ENCODE measurements around the gene RPP25. TPM values are rescaled to one million over a fixed set of nuclear protein-coding genes. Genes with fewer than 3 reads are reported as not detected.

RPP25 gene
- total and polyA plus RNA-seq, 2 of the 13 experiments (the other 11 are each of a cell fraction or from before 2014, with no cell fraction given), result 0.05 to 0.11 TPM

GRCh38 chr15:74937590-74938371, 18.8 kb downstream of the RPP25 start, which contains the start of gene COX5A (continued):
- no peak; the same call in 1 of the 2 replicates for TF ChIP-seq ZBED4 (CRISPR knock-in tag; IDR thresholded peaks at IDR 0.05; ENCODE audit: borderline replicate concordance)
- TF ChIP-seq HNRNPUL1 (IDR thresholded peaks at IDR 0.05; ENCODE audit: low read depth, low read length), result no peak
- peak; percentile 16; the same call in 1 of the 2 replicates for TF ChIP-seq ZNF609 (CRISPR knock-in tag; IDR thresholded peaks at IDR 0.05; ENCODE audit: borderline replicate concordance)
- no peak for TF ChIP-seq KLF9 (CRISPR knock-in tag; IDR thresholded peaks at IDR 0.05; ENCODE audit: low read depth)
- TF ChIP-seq ZNF569 (CRISPR knock-in tag; IDR thresholded peaks at IDR 0.05; ENCODE audit: borderline replicate concordance), result no peak
- TF ChIP-seq ZNF597 (CRISPR knock-in tag; IDR thresholded peaks at IDR 0.05), result no peak
- TF ChIP-seq ZNF577 (CRISPR knock-in tag; IDR thresholded peaks at IDR 0.05; ENCODE audit: borderline replicate concordance, low read depth), result no peak
- TF ChIP-seq ZNF335 (CRISPR knock-in tag; IDR thresholded peaks at IDR 0.05), result no peak
- TF ChIP-seq ZNF101 (CRISPR knock-in tag; IDR thresholded peaks at IDR 0.05; ENCODE audit: borderline replicate concordance, low read depth), result 0 out of 2 replicates have a peak, but pooled peaks have one; percentile 86
- no peak for TF ChIP-seq NFE2L2 (IDR thresholded peaks at IDR 0.05; ENCODE audit: low read length)
- TF ChIP-seq NFATC3 (CRISPR knock-in tag; IDR thresholded peaks at IDR 0.05), result no peak
- no peak for TF ChIP-seq ZNF484 (CRISPR knock-in tag; IDR thresholded peaks at IDR 0.05; ENCODE audit: borderline replicate concordance, low read depth)
- TF ChIP-seq HMGA1 (CRISPR knock-in tag; conservative IDR thresholded peaks at IDR 0.05), result no peak
- TF ChIP-seq POLR2A (IDR thresholded peaks at IDR 0.05; ENCODE audit: insufficient read depth in 1 of 2, low read depth in 2 of 2, low read length in 2 of 2), result peak; percentile 79 to 95
- peak; percentile 67; the same call in 1 of the 2 replicates for TF ChIP-seq GATA4 (IDR thresholded peaks at IDR 0.05; ENCODE audit: borderline replicate concordance, low read depth)
- peak; percentile 22; the same call in 1 of the 2 replicates for TF ChIP-seq ZNF333 (CRISPR knock-in tag; IDR thresholded peaks at IDR 0.05; ENCODE audit: borderline replicate concordance)
- TF ChIP-seq NFE2L1 (CRISPR knock-in tag; IDR thresholded peaks at IDR 0.05; ENCODE audit: borderline replicate concordance), result no peak
- TF ChIP-seq JARID2 (CRISPR knock-in tag; IDR thresholded peaks at IDR 0.05; ENCODE audit: insufficient replicate concordance), result no peak
- no peak for TF ChIP-seq DNMT3B (CRISPR knock-in tag; conservative IDR thresholded peaks at IDR 0.05)

All from HepG2 (cell line).